Measurements from ENCODE around the gene FUT8.

FUT8 gene

GRCh38 chr14:65558363-65558762 is 145.8 kb downstream of the FUT8 start:
- TF ChIP-seq, protein P1, sequence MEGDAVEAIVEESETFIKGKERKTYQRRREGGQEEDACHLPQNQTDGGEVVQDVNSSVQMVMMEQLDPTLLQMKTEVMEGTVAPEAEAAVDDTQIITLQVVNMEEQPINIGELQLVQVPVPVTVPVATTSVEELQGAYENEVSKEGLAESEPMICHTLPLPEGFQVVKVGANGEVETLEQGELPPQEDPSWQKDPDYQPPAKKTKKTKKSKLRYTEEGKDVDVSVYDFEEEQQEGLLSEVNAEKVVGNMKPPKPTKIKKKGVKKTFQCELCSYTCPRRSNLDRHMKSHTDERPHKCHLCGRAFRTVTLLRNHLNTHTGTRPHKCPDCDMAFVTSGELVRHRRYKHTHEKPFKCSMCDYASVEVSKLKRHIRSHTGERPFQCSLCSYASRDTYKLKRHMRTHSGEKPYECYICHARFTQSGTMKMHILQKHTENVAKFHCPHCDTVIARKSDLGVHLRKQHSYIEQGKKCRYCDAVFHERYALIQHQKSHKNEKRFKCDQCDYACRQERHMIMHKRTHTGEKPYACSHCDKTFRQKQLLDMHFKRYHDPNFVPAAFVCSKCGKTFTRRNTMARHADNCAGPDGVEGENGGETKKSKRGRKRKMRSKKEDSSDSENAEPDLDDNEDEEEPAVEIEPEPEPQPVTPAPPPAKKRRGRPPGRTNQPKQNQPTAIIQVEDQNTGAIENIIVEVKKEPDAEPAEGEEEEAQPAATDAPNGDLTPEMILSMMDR (IDR thresholded peaks at IDR 0.05; ENCODE audit: low read depth, low read length): no peak
- no peak overlapping the region for H3K4me3 ChIP-seq (ENCODE audit: low read depth, low read length)

DNA sequence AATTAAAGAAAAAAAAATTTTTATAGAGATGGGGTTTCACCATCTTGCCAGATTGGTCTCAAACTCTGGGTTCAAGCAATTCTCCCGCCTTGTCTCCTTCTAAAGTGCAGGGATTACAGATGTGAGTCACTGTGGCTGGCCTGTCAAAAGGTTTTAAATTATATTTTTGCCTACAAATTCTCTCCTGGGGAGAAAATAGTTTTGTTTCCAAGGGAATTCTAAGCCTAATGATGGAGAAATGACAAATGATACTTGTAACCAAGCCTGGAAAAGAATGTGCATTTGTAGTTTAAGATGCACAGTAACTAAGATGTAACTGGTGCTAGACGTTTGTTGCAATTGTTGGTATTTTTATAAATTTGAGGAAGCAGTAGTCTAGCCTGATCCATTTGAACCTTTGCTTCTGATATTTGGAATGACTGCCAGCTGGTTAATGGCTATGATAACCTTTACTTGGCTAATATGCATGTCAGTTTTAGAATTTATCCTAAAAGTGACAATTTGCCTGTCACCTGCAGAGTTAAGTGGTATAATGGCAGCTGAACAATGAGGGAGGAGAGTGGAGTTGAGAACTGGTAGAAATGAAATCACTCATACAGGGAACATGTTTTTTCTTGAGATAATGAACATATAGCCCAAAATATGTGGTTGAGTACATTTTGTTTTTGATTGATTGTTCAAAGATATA is 148.0 kb downstream of the FUT8 start:
- no peak overlapping the region for H3K4me3 ChIP-seq (ENCODE audit: low read depth, low read length)
- TF ChIP-seq, protein P1 (IDR thresholded peaks at IDR 0.05; ENCODE audit: low read depth, low read length): no peak

GRCh38 chr14:65564370-65564769 is 151.8 kb downstream of the FUT8 start:
- H3K4me3 ChIP-seq (ENCODE audit: low read depth, low read length): no peak overlapping the region
- TF ChIP-seq, protein P1 (IDR thresholded peaks at IDR 0.05; ENCODE audit: low read depth, low read length): no peak

- no peak overlapping the region for H3K4me3 ChIP-seq (ENCODE audit: low read depth, low read length)
- TF ChIP-seq, protein P1 (IDR thresholded peaks at IDR 0.05; ENCODE audit: low read depth, low read length): no peak
Measured at GRCh38 chr14:65565948-65566347, 153.4 kb downstream of the FUT8 start.

DNA sequence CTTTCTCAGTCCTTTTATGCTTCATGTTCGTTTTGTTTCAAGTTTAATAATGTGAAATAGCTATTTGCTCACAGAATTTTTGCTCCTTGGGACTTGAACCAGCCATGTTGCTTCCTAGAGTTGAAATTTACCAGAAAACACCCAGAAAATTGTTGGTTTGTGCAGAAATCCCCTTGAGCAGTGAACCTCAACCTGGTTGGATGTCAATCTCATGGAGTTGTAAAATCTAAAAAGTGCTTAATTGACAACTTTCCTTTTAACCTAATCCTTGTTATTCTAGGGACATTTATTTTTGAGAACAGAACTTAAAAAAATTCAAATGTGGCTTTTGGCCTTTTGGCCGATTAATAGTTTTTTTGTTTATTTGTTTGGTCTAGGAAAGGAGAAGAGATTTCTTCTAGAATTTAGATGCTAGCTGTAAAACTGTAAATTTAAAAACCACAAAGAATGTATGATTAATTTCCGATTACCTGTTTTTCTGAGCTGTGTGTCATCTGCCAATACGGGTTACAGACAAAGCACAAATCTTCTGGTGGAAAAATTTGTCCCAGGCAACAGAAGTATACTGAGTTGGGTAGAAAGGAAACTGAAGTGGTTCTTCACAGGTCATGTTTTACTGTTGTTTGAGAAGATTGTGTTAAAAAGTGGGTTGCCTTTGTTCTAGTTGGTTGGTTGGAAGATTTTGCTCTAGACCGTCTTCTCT is 154.4 kb downstream of the FUT8 start:
- TF ChIP-seq, protein P1 (IDR thresholded peaks at IDR 0.05; ENCODE audit: low read depth, low read length): no peak
- no peak overlapping the region for H3K4me3 ChIP-seq (ENCODE audit: low read depth, low read length)

DNA sequence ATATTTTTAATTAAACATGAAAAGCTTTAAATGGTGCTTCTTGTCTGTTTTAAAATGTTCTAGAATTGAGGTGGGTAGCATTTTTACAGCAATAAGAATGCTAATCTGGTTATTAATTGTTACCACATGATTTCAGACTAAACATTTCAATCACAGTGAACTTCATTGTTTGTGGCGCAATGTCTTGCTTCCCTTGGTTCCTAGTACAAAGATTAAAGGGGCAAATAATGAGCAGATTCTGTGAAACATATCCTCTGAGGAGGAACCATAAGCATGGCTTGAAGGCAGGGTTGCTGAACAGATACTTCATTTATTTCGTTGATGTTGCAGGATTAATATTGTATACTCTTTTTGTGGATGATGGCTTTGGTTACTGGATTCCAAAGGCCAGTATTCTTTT is 162.1 kb downstream of the FUT8 start:
- H3K4me3 ChIP-seq (ENCODE audit: low read depth, low read length): no peak overlapping the region
- TF ChIP-seq, protein P1 (IDR thresholded peaks at IDR 0.05; ENCODE audit: low read depth, low read length): no peak

DNA sequence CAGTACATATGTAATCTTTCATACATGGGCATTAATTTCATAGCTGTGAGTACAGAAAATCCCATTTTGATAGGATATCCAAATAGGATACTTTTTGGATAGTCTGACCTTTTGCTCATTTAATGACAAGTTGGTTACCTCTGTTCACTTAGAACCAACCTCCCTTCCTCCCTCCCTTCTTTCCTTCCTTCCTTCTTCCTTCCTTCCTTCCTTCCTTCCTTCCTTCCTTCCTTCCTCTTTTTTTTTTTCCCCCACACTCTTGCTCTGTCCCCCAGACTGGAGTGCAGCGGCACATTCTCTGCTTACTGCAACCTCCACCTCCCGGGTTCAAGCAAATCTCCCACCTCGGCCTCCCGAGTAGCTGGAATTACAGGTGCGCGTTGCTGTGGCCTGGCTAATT is 162.9 kb downstream of the FUT8 start:
- TF ChIP-seq, protein P1 (IDR thresholded peaks at IDR 0.05; ENCODE audit: low read depth, low read length): no peak
- H3K4me3 ChIP-seq (ENCODE audit: low read depth, low read length): no peak overlapping the region

Measured in WI38 (cell line).